HG03060 (cell line): ENCODE data around the gene CROCC2.

Source experiments
- ATAC-seq: cut with Tn5 transposase; IDR thresholded peaks from one replicate; pipeline ENCODE4 v1.9.1; 2021; ENCODE audit warnings: low read depth, moderate number of reproducible peaks; ENCODE audit not compliant: unreplicated experiment

CROCC2 gene

GRCh38 chr2:240906141-240906910, at the start of gene CROCC2:
CROCC2 (plus strand) TSS chr2:240906336; CDS start chr2:240906514, 178 bp downstream.
- ATAC-seq, result no peak

- ATAC-seq, result no peak
Observed at GRCh38 chr2:240857039-240858008, 48.8 kb upstream of the CROCC2 start.

GRCh38 chr2:240858321-240858720, 47.8 kb upstream of the CROCC2 start:
- ATAC-seq, result no peak

- ATAC-seq, result no peak
Observed at GRCh38 chr2:240858871-240859270, 47.3 kb upstream of the CROCC2 start.

GRCh38 chr2:240861547-240861946, 44.6 kb upstream of the CROCC2 start:
- ATAC-seq, result no peak

- ATAC-seq, result no peak
Observed at GRCh38 chr2:240864475-240864874, 41.7 kb upstream of the CROCC2 start.

GRCh38 chr2:240865391-240865790, 40.7 kb upstream of the CROCC2 start:
- ATAC-seq, result no peak

GRCh38 chr2:240868286-240869108, 37.6 kb upstream of the CROCC2 start, which contains the start of gene AGXT:
AGXT (plus strand) TSS chr2:240868824; CDS start chr2:240868866, 42 bp downstream.
- no peak for ATAC-seq

- ATAC-seq, result no peak
Observed at GRCh38 chr2:240869109-240869955, 36.8 kb upstream of the CROCC2 start.

- no peak for ATAC-seq
Observed at GRCh38 chr2:240869956-240870875, 35.9 kb upstream of the CROCC2 start.

GRCh38 chr2:240871071-240871958, 34.8 kb upstream of the CROCC2 start:
- no peak for ATAC-seq

- ATAC-seq, result no peak
Observed at GRCh38 chr2:240872317-240873097, 33.6 kb upstream of the CROCC2 start.

- no peak for ATAC-seq
Observed at GRCh38 chr2:240873098-240873788, 32.9 kb upstream of the CROCC2 start.

GRCh38 chr2:240873805-240874714, 32.1 kb upstream of the CROCC2 start:
- ATAC-seq, result no peak

- ATAC-seq, result no peak
Observed at GRCh38 chr2:240874715-240875227, 31.4 kb upstream of the CROCC2 start.
